GM18867 (cell line): ENCODE results near the gene HLCS.

ENCODE experiments used
- ATAC-seq: cut with Tn5 transposase; IDR thresholded peaks from one replicate; pipeline ENCODE4 v1.9.1; 2021; ENCODE audit warnings: mild to moderate bottlenecking, moderate library complexity; ENCODE audit not compliant: unreplicated experiment

Gene HLCS

DNA sequence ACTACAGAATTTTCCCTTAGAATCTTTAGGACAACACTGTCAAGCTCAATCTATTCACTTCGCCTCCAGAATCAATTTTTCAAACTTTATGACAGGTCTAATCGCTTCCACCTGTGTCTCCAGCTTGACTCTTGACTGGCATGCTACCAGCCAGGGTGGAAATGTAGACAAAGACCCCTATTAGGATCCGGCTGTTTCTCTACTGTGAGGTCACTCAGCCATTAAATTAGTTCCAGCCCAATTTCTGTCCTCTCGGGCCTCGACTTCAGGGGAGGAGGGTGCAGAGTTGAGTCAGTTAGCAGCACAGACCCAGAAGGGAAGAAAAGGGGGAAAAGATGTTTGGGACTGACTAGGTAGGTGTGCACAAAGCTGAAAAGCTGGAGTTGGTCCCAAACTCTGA lies 78.5 kb downstream of the HLCS start:
- ATAC-seq = no peak

DNA sequence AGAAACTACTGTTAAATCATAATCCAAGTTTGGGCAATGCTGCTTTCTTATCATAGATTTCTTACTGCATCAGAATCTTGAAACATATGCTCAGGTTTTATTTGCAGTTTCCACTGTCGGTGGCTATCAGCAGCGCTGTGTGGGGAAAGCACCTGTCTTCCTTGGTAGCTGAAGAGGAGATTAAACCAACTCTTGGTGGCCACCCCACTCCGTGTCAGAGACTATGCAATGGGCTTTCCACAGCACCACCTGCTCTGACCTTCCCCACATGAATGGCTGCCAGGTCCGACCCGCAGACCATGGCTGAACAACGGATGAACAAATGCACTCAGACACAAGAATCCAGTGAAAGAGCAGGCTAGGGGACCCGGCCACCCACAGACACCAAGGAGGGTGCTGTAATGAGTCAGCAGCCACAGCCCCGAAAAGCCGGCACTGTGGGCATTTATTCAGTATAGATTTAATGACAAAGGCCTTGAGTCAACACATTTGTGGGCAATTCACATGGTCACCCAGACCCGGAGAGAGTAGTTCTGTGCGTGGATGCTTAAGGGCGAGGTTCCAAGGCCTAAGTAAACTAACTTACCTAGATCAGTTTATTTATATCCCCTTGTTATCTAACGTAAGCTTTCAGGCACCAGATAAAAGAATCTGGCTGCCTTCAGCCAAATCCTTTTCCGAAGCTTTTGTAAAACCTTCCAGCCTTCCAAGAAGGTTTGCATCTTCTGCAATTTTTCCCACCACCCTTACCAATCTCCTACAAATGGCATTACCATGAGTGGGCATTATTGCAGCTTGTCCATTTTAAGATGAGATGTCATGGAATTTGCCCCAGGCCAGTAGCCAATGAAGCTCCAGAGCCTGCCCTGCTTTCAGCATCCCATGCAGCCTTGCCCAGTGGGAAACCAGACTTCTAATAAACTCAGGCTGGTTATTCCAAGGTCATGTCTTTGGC lies 82.7 kb downstream of the HLCS start:
- no peak for ATAC-seq

DNA sequence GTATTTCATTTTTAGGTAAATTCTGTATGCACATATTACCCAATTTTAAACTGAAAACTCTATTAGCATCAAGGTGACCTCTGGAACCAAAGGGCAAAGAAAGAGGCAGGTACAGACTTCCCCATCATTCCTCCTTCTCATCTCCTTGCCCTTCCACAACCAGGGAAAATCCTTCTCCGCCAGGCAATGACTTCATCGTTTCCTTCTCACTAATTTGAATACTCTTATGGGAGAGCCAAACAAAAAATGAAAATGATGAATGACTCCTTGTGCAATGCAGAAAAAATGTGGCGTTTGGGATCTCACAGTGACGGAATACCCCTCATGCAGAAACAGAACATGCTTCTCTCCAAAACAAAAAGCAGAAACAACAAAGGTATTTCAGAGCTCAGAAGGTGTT lies 83.7 kb downstream of the HLCS start:
- no peak for ATAC-seq

DNA sequence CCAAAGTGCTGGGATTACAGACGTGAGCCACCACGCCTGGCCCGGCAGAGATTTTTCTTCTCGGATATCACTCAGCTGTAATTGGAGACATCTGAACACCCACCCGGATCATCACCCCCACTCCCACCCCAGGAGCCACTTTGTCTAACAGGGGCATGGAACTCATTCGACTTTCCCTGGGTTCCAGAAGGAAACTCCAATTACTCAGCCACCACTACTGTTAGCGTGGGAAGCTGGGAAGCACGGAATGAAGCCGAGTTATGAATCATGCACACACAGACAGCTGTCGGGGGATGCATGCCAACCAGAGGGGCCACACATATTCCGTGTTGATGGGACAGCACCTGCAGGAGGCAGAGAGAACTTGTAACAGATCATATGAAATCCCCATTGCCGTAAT lies 85.2 kb downstream of the HLCS start:
- ATAC-seq = no peak

DNA sequence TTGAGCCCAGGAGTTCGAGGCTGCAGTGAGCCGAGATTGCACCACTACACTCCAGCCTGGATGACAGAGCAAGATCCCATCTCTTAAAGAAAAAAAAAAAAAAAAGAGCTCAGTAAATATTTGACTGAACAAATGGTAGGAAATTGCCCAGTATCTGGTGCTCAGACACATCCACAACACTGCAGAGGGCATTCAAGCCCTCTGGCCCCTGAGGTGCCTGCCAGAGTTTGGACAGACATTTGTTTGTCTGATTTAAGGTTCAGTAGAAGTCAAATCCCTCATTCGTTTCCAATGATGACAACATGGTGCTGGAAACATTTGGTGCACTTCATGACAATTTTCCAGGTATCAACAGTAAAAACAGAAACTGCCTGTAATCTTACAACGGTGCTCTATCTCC lies 86.6 kb downstream of the HLCS start:
- no peak for ATAC-seq

DNA sequence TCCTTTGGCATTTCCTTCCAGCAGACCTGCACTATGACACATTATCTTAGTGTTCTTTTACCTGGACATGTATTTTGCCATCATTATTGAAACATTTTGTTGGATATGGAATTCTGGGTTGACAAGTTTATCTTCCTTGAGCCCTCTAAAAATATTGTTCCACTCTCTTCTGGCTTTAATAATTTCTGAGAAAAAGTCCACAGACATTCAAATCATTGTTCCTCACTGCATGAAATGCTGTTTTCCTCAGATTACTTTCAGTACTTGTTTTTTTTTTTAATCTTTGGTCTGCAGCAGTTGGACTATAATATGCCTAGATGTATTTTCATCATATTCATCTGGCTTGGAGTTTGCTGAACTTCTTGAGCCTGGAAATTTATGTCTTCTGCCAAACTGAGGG lies 88.7 kb downstream of the HLCS start:
- ATAC-seq = no peak

DNA sequence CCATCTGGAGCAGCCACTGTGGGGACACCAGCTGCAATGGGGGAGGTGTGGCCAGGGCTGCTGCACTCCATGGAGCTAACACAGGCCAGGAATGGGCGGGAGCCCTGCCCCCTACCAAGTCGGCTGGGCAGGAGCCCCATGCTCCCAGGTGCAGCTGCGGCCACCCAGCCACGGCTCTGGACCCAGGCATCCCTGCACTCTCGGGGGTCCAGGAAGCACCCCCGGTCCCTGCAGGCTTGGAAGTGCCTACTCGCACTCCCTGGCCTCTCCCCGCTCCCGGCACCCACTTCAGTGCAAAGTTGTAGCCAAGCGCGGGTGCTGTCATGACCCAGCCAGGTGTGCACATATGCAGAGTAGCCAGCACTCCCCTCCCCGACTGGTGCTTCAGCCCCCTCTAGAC lies 91.8 kb downstream of the HLCS start:
- no peak for ATAC-seq

DNA sequence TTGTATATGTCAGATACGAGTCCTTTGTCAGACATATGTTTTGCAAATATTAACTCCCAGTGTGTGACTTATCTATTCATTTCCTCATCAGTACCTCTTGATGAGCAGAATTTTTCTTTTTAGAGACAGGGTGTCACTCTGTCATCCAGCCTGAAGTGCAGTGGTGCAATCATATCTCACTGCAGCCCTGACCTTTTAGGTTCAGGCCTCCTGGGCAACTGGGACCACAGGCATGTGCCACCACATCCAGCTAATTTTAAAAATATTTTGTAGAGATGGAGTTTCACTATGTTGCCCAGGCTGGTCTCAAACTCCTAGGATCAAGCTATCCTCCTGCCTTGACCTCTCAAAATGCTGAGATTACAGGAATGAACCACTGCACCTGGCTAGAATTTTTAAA lies 93.0 kb downstream of the HLCS start:
- ATAC-seq = no peak

DNA sequence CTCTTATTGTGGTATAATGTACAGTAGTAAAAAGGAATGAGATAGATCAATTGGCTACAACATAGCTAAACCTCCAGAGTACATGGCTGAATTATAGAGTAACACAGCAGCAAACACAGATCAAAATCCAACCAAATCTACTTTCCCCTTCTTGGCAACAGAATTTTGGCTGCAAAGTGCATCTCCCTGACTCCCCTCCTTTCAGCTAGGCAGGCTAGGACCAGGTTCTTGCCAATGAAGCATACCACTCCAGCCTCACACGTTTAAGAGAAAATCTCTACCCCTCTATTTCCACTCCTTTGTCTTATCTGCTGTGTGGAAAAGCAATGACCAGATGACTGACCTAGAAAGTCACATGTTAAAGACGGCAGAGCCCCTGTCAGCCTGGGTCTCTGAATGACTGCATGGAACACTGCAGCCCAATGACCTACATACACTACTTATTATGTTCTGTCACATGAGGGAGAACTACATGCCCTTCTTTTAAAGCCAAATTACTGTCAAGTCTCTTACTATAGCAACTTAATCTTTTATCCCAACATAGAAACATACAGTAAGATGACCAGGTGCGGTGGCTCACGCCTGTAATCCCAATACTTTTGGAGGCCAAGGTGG lies 99.1 kb downstream of the HLCS start:
- ATAC-seq = no peak

DNA sequence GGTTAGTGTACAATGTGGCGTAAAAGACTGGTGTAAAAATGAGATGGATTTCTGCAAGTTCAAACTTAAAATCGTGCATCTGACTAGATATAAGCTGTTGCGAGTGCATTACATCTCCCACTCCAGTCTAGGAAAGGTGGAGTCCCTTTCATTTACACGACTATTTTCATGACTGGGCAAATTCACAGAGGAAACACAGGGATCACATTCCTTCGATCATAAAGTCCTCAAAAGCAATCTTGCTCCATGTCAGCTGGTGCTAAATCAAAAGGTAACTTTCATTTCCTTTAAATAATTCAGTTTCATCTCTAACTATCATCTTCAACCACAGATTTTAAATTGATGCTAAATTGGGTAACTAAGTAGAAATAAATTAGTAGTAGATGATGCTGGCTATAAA lies 100.0 kb downstream of the HLCS start:
- no peak for ATAC-seq

DNA sequence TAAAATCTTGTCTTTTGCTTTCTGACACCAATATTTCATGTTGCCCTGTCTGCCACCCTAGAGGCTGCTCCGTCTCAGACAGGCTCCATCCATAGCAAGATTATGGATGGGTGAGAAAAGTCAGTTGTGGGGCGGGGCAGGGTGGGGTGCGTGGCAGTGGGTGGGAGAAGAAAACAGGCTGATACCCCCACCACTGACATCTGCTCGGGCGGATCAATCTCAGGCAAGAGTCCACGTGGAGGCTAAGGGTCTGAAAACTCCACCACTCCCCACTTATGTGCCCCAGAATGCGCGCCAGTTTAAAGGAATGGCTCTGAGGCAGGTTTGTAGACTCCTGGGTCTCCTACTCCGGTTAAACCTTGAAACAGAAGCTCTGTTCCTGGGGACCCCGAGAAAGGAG lies 101.5 kb downstream of the HLCS start:
- no peak for ATAC-seq

DNA sequence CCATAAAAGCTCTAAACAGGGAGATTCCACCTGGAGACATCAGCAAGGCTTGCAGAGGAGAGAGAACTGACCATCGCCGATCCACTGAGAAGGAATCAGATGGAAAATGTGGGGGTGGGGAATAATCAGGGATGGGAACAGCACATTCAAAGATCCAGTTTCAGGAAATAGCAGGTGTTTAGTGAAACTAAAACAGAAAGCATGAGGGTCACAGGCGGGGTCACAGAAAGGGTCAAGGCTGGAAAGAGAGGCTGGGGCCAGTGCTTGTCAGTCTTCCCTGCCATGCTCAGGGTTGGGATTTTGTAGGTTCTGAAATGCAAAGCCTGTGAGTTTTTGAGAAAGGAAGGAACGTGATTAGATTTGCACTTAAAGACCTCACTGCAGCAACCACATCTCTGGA lies 103.2 kb downstream of the HLCS start:
- ATAC-seq = no peak

DNA sequence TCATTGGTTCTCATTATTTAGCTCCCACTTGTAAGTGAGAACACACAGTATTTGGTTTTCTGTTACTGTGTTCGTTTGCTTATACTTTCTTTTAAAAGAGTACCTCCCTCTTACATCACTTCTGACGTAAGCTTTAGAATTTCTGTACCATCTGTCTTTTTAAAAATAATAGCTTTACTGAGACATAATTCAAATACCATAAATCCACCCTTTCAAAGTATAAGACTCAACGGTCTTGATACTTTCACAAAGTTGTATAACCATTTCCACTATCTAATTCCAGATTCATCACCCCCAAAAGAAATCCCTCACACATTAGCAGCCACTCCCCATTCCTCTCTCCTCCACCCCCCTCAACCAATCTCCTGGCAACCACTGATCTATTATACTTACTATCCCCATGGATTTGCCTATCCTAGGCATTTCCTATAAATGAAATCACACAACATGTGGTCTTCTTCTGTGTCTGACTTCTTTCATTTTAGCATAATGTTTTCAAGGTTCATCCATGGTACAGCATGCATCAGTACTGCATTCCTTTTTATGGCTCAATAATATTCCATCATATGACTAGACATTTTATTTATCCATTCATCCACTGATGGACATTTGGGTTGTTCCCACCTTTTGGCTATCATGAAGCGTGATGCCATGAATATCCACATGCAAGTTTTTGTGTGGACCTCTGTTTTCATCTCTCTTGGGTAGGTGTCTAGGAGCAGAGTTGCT lies 104.7 kb downstream of the HLCS start:
- no peak for ATAC-seq

DNA sequence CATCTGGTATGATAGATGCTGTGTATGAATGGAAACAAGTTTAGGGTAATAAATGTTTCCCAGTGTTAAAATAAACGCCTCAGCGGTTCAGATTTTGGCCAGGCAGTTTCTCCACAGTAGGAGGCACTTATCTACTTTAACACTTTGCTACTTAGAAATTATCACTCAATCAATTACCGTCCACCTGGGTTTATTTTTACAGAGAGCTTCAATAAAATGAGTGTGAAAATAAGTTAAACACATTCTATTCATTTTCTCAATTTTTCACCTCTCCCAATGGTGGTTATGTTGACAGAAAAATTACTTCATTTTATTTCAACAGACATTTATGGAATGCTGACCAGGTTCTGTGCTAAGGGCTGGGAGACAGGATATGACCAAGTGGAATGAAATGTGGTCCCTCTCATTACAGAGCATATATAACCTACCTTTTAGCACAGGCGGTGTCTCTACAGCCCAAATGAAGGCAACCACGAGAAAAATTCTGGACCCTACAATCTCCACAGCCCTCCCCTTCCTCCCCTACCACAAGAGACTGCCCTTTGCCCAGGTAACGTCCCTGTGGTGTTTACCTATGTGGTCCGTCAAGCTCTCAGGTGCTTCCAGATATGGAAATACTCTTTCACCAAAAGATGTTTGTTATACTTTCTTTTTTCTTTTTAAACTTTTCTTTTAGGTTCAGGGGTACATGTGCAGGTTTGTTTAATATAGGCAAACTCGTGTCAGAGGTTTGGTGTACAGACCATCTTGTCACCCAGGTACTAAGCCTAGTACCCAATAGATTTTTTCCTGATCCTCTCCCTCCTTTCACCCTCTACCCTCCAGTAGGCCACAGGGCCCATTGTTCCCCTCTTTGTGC lies 105.5 kb downstream of the HLCS start:
- ATAC-seq = no peak

DNA sequence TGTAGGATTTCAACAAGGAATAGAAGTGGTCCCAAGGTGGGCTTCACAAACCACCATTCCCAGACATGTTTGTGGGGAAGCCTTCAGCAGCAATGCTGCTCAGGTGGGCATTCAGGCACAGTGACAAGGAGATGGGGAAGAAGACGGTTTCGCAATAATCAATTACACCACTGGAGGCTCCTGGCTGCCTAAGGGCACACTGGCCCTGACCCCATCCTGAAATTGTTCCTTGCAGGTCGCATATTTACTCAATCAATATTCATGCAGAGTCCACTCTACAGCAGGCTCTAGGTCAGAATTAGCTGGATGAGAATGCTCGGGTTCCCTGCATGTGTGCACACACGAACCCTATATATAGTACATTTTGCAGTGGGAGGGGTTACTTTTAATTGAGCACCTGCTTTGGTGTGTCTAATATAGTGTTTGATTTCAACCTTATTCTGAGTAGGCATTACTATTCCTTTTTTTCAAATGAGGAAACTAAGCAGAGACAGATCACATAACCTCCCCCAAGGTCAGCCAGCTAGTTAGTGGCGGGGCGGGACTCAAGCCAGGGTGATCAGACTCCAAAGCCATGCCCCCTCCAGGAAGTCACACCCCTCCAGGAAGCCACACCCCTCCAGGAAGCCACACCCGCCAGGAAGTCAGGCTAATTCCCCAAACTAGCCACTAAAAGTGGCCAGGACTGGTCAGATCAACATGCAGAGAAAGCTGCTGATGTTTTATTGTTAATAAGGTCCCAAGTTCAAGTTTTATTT lies 106.5 kb downstream of the HLCS start:
- peak; percentile 68 for ATAC-seq

DNA sequence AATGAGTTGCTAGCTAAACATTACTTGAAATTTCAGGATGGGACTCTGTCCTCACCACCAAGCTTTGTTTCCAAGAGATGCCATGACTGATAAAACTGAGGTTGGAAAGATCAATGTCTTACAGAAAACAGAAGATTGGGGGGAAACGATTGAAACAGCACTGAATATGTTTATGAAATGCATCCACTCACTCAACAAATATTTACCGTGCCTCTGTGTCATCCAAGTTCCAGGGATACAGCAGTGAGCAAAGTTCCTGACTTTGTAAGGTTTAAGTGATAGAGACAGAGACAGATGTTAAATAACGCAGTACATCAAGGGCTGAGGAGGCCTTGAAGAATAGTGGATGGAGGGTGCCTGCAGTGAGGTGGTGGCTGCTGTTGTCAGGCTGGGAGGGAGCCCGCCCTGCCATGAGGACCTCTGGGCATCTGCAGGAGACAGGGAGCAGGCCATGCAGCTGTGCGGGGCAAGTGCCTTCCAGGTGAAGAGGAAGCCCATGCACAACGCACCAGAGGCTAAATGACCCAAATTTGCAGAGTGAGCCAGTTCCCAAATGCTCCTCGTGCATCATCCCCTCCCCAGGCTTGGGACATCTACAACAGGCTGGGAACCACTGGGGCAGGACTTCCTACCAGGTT lies 108.0 kb downstream of the HLCS start:
- ATAC-seq = no peak

DNA sequence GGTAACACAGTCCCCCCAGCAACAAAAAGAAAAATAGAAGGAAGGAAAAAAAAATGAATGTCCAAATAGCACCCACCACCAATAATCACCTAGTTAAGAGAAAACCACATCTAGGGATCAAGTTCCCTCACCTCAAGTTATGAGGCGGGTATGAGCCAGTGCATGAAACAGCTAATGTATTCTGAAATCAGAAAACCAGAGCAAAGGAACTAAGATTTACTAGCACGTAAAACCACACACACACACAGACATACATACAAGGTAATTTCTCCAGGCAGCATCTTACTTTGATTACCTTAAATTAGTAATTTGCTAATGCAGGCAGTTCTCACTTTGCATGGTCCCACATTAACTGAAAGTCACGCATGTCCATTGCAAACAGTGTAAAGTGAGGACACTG lies 109.8 kb downstream of the HLCS start:
- no peak for ATAC-seq

DNA sequence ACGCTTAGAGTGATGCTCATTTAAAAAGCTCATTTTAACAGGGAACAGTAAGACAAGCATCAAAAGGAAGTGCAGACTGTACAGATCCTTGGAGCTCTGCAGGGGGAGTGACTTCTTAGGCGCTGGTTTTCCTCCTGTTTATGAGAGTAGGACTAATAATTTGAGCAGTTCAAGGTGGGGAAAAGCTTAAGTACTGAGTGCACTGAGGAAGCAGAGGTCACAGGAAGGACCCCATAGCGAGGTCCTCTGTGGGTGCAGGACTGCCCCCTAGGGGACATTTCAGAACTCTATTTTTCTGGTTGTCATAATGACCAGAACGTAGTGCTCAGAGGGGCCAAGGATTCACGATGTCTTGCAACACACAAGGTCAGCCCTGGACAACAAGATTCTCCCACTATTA lies 112.1 kb downstream of the HLCS start:
- ATAC-seq = no peak

DNA sequence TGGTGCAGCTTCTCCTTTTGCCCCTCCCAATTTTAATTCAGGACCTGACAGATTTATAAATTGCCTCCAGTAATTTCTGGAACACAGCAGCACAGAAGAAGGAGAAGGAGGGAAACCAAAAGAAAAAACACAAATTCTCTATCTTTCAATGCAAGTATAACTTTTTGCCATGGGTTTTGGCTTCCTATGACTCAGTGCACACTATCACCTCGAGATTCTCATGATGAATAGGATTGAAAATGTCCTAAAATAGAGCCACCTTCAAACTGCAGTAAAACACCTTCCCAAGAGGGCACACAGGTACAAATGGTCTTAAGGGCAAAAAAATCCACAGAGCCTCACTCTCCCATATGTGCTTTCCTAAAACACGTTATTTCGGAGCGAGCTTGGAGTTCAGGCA lies 113.6 kb downstream of the HLCS start:
- ATAC-seq = no peak

DNA sequence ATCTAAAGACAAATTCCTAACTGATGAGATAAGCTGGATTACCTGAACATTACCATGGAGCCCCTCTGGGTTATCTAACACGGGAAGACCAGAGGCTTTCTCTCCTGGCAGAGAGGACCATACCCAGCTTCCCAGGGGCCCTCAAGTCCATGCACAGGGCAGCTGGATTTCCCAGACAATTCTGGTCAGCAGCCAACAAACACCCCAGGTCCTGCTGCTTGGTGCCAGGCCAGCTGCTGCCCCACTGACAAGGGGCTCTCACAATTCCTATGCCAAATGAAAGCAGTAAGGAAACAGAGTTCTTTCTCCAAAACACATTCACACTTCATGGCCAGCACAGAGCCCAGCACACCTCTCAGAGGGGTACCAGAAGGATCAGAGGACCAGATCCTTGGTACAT lies 114.2 kb downstream of the HLCS start:
- ATAC-seq = no peak
